PFSK-1 (cell line): Measurements from ENCODE around the gene OR2M5.

Experiments
- FOXP2 ChIP-seq: optimal IDR thresholded peaks from 2 replicates; pipeline ENCODE3; 2011; ENCODE audit warnings: borderline replicate concordance, control low read depth, inconsistent platforms; ENCODE audit not compliant: insufficient read depth; ENCODE audit errors: extremely low read length, extremely low read depth
- POLR2AphosphoS5 ChIP-seq: IDR thresholded peaks from 2 replicates; pipeline ENCODE4 v1.6.1; 2012; ENCODE audit warnings: low read depth, mild to moderate bottlenecking, control low read depth, low read length, moderate library complexity
- SIN3A ChIP-seq: IDR thresholded peaks from 2 replicates; pipeline ENCODE4 v1.6.1; 2012; ENCODE audit warnings: mild to moderate bottlenecking, low read length, moderate library complexity, borderline replicate concordance; ENCODE audit not compliant: insufficient read depth
- TAF1 ChIP-seq: IDR thresholded peaks from 2 replicates; pipeline ENCODE4 v1.6.1; 2012; ENCODE audit warnings: low read length, control low read depth, borderline replicate concordance; ENCODE audit not compliant: insufficient read depth
- TF ChIP-seq, protein P1 (sequence below), 2 experiments: IDR thresholded peaks; 2 replicates each; pipeline versions ENCODE4 v1.6.1 to v1.8.0; 2011 to 2012; ENCODE audit warnings: low read depth in 2 of 2, low read length in 2 of 2, control low read depth in 1 of 2, inconsistent platforms in 1 of 2, mild to moderate bottlenecking in 1 of 2, moderate library complexity in 1 of 2; ENCODE audit not compliant: insufficient read depth in 1 of 2

DNA sequence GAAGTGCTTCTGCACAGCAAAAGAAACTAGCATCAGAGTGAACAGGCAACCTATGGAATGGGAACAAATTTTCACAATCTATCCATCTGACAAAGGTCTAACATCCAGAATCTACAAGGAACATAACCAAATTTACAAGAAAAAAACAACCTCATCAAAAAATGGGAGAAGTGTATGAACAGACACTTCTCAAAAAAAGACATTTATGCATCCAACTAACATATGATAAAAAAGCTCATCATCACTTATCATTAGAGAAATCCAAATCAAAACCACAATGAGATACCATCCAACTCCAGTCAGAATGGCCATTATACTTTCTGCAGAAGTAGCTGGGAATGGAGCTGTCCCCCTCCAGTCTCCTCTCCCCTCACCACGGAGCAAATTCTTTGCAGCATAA, 49.2 kb downstream of the OR2M5 start:
- TF ChIP-seq, protein P1, sequence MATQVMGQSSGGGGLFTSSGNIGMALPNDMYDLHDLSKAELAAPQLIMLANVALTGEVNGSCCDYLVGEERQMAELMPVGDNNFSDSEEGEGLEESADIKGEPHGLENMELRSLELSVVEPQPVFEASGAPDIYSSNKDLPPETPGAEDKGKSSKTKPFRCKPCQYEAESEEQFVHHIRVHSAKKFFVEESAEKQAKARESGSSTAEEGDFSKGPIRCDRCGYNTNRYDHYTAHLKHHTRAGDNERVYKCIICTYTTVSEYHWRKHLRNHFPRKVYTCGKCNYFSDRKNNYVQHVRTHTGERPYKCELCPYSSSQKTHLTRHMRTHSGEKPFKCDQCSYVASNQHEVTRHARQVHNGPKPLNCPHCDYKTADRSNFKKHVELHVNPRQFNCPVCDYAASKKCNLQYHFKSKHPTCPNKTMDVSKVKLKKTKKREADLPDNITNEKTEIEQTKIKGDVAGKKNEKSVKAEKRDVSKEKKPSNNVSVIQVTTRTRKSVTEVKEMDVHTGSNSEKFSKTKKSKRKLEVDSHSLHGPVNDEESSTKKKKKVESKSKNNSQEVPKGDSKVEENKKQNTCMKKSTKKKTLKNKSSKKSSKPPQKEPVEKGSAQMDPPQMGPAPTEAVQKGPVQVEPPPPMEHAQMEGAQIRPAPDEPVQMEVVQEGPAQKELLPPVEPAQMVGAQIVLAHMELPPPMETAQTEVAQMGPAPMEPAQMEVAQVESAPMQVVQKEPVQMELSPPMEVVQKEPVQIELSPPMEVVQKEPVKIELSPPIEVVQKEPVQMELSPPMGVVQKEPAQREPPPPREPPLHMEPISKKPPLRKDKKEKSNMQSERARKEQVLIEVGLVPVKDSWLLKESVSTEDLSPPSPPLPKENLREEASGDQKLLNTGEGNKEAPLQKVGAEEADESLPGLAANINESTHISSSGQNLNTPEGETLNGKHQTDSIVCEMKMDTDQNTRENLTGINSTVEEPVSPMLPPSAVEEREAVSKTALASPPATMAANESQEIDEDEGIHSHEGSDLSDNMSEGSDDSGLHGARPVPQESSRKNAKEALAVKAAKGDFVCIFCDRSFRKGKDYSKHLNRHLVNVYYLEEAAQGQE (IDR thresholded peaks at IDR 0.05; ENCODE audit: insufficient read depth in 1 of 2, low read depth in 2 of 2, low read length in 2 of 2) = no peak
- TF ChIP-seq FOXP2 (no peak), SIN3A (no peak), POLR2AphosphoS5 (no peak), TAF1 (no peak)
